HCT116 (cell line): ENCODE measurements around the gene CCDC9B. TPM values are rescaled to one million over a fixed set of nuclear protein-coding genes. Genes with fewer than 3 reads are reported as not detected.

ENCODE experiments used
- ATAC-seq: fragments of 200-7000 bp; cut with Tn5 transposase; 2 replicates; pipeline ENCODE4 v1.9.1; 2020; ENCODE audit warnings: mild to moderate bottlenecking, moderate library complexity
- BruUV-seq: library from RNA; stranded (reverse); fragments of 400-500 nt; replicated peaks from 2 replicates; lab custom pipeline; 2021; lab: Mats Ljungman, UMichigan
- CTCF ChIA-PET: fragments of 300-600 bp; sonication (Branson Sonifier 250); formaldehyde crosslinking; loops from one replicate; lab custom pipeline; 2021; ENCODE audit warnings: antibody characterized with exemption; lab: Charles Lee
- POLR2A ChIA-PET: fragments of 300-600, 350-600 bp; sonication (Branson Sonifier 250); formaldehyde crosslinking; loops from one replicate; lab custom pipeline; 2021; ENCODE audit warnings: antibody characterized with exemption; lab: Charles Lee
- RAD21 ChIA-PET, 2 experiments: fragments of 300-600 bp; sonication (Branson Sonifier 250); formaldehyde crosslinking; loops; one replicate each; lab custom pipeline; 2023; ENCODE audit warnings: low total read pairs in 2 of 2; ENCODE audit not compliant: uncharacterized antibody in 2 of 2, unreplicated experiment in 2 of 2, low non-redundant PET in 1 of 2; lab: Charles Lee
- DNase-seq: peaks from one replicate; pipeline ENCODE4 v3.0.0-alpha.2; 2010; ENCODE audit warnings: low read depth, low spot score
- H2AFZ ChIP-seq: fragments of 200-600 bp; shearing (Covaris generic), sonication (generic); 2 replicates; pipeline ENCODE4 v1.6.1; 2017; ENCODE audit warnings: low read depth, mixed run types, mixed read lengths, antibody characterized with exemption, low read length; ENCODE audit not compliant: poor library complexity, severe bottlenecking
- H3K27ac ChIP-seq: 2 replicates; pipeline ENCODE4 v1.5.1; 2012; ENCODE audit warnings: low read depth, low read length
- H3K27me3 ChIP-seq: fragments of 200-600 bp; sonication (generic); 2 replicates; pipeline ENCODE4 v1.6.1; 2016; ENCODE audit warnings: mixed run types, low read length, mixed read lengths; ENCODE audit not compliant: insufficient read depth
- H3K36me3 ChIP-seq, 2 experiments: fragments of 200-500 bp in 1 of 2; fragments of 200-600 bp in 1 of 2; sonication (Bioruptor generic) in 1 of 2; sonication (generic) in 1 of 2; 2 replicates each; pipeline versions ENCODE4 v1.5.1 to v1.6.1; 2014 to 2016; ENCODE audit warnings: low read length in 2 of 2, inconsistent platforms in 1 of 2, mixed read lengths in 1 of 2, mixed run types in 1 of 2; ENCODE audit not compliant: insufficient read depth in 2 of 2, control insufficient read depth in 1 of 2
- H3K4me1 ChIP-seq, 2 experiments: fragments of 200-600 bp in 1 of 2; sonication (generic) in 1 of 2; 2 replicates each; pipeline versions ENCODE4 v1.5.1 to v1.6.1; 2012 to 2017; ENCODE audit warnings: low read length in 2 of 2, inconsistent platforms in 1 of 2, mild to moderate bottlenecking in 1 of 2, mixed read lengths in 1 of 2, mixed run types in 1 of 2, moderate library complexity in 1 of 2; ENCODE audit not compliant: insufficient read depth in 2 of 2, control insufficient read depth in 1 of 2
- H3K4me2 ChIP-seq: fragments of 200-600 bp; sonication (generic); 2 replicates; pipeline ENCODE4 v1.6.1; 2017; ENCODE audit warnings: mixed run types, low read length, mixed read lengths
- H3K4me3 ChIP-seq, 2 experiments: fragments of 200-600 bp in 1 of 2; sonication (generic) in 1 of 2; replicated peaks in 1 of 2; 2 replicates each; pipeline ENCODE4 v1.5.1; 2011 to 2016; ENCODE audit warnings: low read length in 2 of 2, control low read depth in 1 of 2, low read depth in 1 of 2, mild to moderate bottlenecking in 1 of 2, mixed read lengths in 1 of 2, mixed run types in 1 of 2
- H3K79me2 ChIP-seq: fragments of 200-600 bp; sonication (generic); 2 replicates; pipeline ENCODE4 v1.6.1; 2017; ENCODE audit warnings: mild to moderate bottlenecking, mixed run types, low read length, moderate library complexity, mixed read lengths; ENCODE audit not compliant: insufficient read depth
- H3K9ac ChIP-seq: fragments of 200-600 bp; sonication (generic); 2 replicates; pipeline ENCODE4 v1.6.1; 2016; ENCODE audit warnings: low read length, mixed read lengths
- H3K9me2 ChIP-seq: fragments of 200-600 bp; sonication (generic), shearing (Covaris generic); 2 replicates; pipeline ENCODE4 v1.6.1; 2017; ENCODE audit warnings: mixed run types, mild to moderate bottlenecking, moderate library complexity; ENCODE audit not compliant: insufficient read depth
- H3K9me3 ChIP-seq, 2 experiments: fragments of 200-500 bp in 1 of 2; fragments of 200-600 bp in 1 of 2; sonication (Bioruptor generic) in 1 of 2; sonication (generic) in 1 of 2; 2 replicates each; pipeline ENCODE4 v1.6.1; 2014 to 2017; ENCODE audit warnings: low read length in 2 of 2, mixed read lengths in 2 of 2, inconsistent platforms in 1 of 2, low read depth in 1 of 2, mild to moderate bottlenecking in 1 of 2, mixed run types in 1 of 2, moderate library complexity in 1 of 2; ENCODE audit not compliant: control insufficient read depth in 1 of 2, insufficient read depth in 1 of 2
- H4K20me1 ChIP-seq: fragments of 200-600 bp; sonication (generic), shearing (Covaris generic); 2 replicates; pipeline ENCODE4 v1.6.1; 2017; ENCODE audit warnings: mixed run types, mild to moderate bottlenecking, moderate library complexity; ENCODE audit not compliant: insufficient read depth
- CTCF ChIP-seq, 3 experiments: fragments of 200-600 bp in 1 of 3; sonication (generic) in 1 of 3; IDR thresholded peaks in 2 of 3; conservative IDR thresholded peaks in 1 of 3; 2 replicates each; pipeline ENCODE4 v1.5.1; 2012 to 2017; ENCODE audit warnings: low read depth in 2 of 3, low read length in 2 of 3, antibody characterized with exemption in 1 of 3, borderline replicate concordance in 1 of 3, control low read depth in 1 of 3, mild to moderate bottlenecking in 1 of 3, mixed read lengths in 1 of 3, mixed run types in 1 of 3, moderate library complexity in 1 of 3; ENCODE audit not compliant: insufficient read depth in 1 of 3
- EGR1 ChIP-seq: IDR thresholded peaks from 2 replicates; pipeline ENCODE4 v1.6.1; 2012; ENCODE audit warnings: low read depth
- ELF1 ChIP-seq: IDR thresholded peaks from 2 replicates; pipeline ENCODE4 v1.6.1; 2012; ENCODE audit warnings: low read depth, borderline replicate concordance
- EZH2phosphoT487 ChIP-seq: fragments of 200-600 bp; IDR thresholded peaks from 2 replicates; pipeline ENCODE4 v1.6.1; 2018; ENCODE audit warnings: antibody characterized with exemption, borderline replicate concordance
- MAX ChIP-seq: IDR thresholded peaks from 2 replicates; pipeline ENCODE4 v1.6.1; 2012
- POLR2AphosphoS5 ChIP-seq: IDR thresholded peaks from 2 replicates; pipeline ENCODE4 v1.6.1; 2011; ENCODE audit warnings: mild to moderate bottlenecking, low read depth, low read length, moderate library complexity
- RAD21 ChIP-seq: IDR thresholded peaks from 2 replicates; pipeline ENCODE4 v1.6.1; 2012; ENCODE audit warnings: low read depth, mild to moderate bottlenecking
- REST ChIP-seq: IDR thresholded peaks from 2 replicates; pipeline ENCODE4 v1.6.1; 2012; ENCODE audit warnings: low read depth
- SIN3A ChIP-seq: IDR thresholded peaks from 2 replicates; pipeline ENCODE4 v1.6.1; 2012; ENCODE audit warnings: low read depth
- SRF ChIP-seq: IDR thresholded peaks from 2 replicates; pipeline ENCODE4 v1.6.1; 2012; ENCODE audit warnings: low read depth
- ZBTB33 ChIP-seq: IDR thresholded peaks from 2 replicates; pipeline ENCODE4 v1.6.1; 2011; ENCODE audit warnings: mild to moderate bottlenecking, low read length, moderate library complexity; ENCODE audit not compliant: insufficient replicate concordance; ENCODE audit errors: extremely low read depth
- ZFX ChIP-seq: fragments of 450-650 bp; IDR thresholded peaks from 2 replicates; pipeline ENCODE4 v1.6.1; 2017
- intact Hi-C: fragments of 100-400 bp; cut with micrococcal nuclease; formaldehyde crosslinking; loops from 2 replicates; pipeline ENCODE4 v1.10.0; 2022
- total RNA-seq: library from RNA; stranded (reverse); gene quantifications from one replicate; pipeline ENCODE4 v1.2.1, GENCODE V29; 2021; ENCODE audit not compliant: unreplicated experiment

CCDC9B gene
- total RNA-seq, 1 experiment from 2014 or later, result 15.6 TPM

- no peak overlapping the region for H3K4me2 ChIP-seq
- no peak overlapping the region for H3K9ac ChIP-seq
- ChIA-PET RAD21 (no interaction called here), POLR2A (interaction anchor here (2.3 kb wide), 1 partner anchor 13 kb away, joined by 6 read pairs; no protein-coding TSS in a partner anchor), CTCF (interaction anchor here (1.3 to 5.9 kb wide), 2 partner anchors 13 to 17 kb away, joined by 3 to 55 read pairs; partner anchors contain the start of gene CCDC9B)
- no peaks in the 10 kb centered on the region for H3K36me3 ChIP-seq
- no peak overlapping the region for H2AFZ ChIP-seq
- H3K4me1 ChIP-seq, result peaks cover 4 to 18% of the 10 kb centered on the region in 2 experiments; a peak in 3 of 4 replicates
- no peaks in the 10 kb centered on the region for H4K20me1 ChIP-seq
- H3K79me2 ChIP-seq, result no peaks in the 10 kb centered on the region
- no peak overlapping the region for H3K4me3 ChIP-seq
- no peak for DNase-seq
- H3K9me3 ChIP-seq, result no peaks in the 10 kb centered on the region
- H3K27me3 ChIP-seq, result no peaks in the 10 kb centered on the region
- BruUV-seq, result no TSS peak
- H3K9me2 ChIP-seq, result no peaks in the 10 kb centered on the region
- H3K27ac ChIP-seq, result no peak overlapping the region
- TF ChIP-seq SIN3A, result no peak
- TF ChIP-seq EZH2phosphoT487, result no peak
- no peak for TF ChIP-seq EGR1
- TF ChIP-seq MAX, result no peak
- no peak for TF ChIP-seq RAD21
- TF ChIP-seq CTCF (IDR thresholded peaks at IDR 0.05 in 2 of 3, conservative IDR thresholded peaks at IDR 0.05 in 1 of 3; ENCODE audit: borderline replicate concordance in 1 of 3, insufficient read depth in 1 of 3, low read depth in 2 of 3, low read length in 2 of 3), result no peak
- TF ChIP-seq REST, result no peak
- TF ChIP-seq ELF1, result no peak
- no peak for TF ChIP-seq ZFX
- TF ChIP-seq ZBTB33, result no peak
- no peak for TF ChIP-seq SRF
- no peak for TF ChIP-seq POLR2AphosphoS5
- intact Hi-C loops, result no loop called here
- ATAC-seq, result no peak
These were observed 15.0 kb downstream of the CCDC9B start for GRCh38 chr15:40325700-40326099.
